Keratinocyte (primary cell): ENCODE results near the gene TPM2. TPM values are rescaled to one million over a fixed set of nuclear protein-coding genes. Genes with fewer than 3 reads are reported as not detected.

ENCODE experiments used
- DNase-seq: peaks from one replicate; pipeline ENCODE4 v3.0.0-alpha.2; 2011; ENCODE audit warnings: low read depth, missing footprints, low spot score
- FAIRE-seq: peaks from 2 replicates; lab custom pipeline; 2011; peaks lifted over from hg19 to GRCh38; lab: Jason Lieb, UNC
- H2AFZ ChIP-seq: 2 replicates; pipeline ENCODE4 v1.6.0; 2012; ENCODE audit warnings: low read length, control low read depth, inconsistent platforms; ENCODE audit not compliant: control insufficient read depth
- H3K27ac ChIP-seq: 2 replicates; pipeline ENCODE4 v1.5.1; 2011; ENCODE audit warnings: low read length; ENCODE audit not compliant: control insufficient read depth, insufficient read depth
- H3K27me3 ChIP-seq: 3 replicates; pipeline ENCODE4 v1.6.0; 2011; ENCODE audit warnings: low read length; ENCODE audit not compliant: control insufficient read depth, insufficient read depth; ENCODE audit errors: extremely low read depth
- H3K36me3 ChIP-seq, 2 experiments: 2 replicates in 1 of 2; 3 replicates in 1 of 2; pipeline ENCODE4 v1.5.1; 2011; ENCODE audit warnings: low read length in 2 of 2, mild to moderate bottlenecking in 1 of 2; ENCODE audit not compliant: control insufficient read depth in 2 of 2, insufficient read depth in 2 of 2; ENCODE audit errors: extremely low read depth in 1 of 2
- H3K4me1 ChIP-seq: 3 replicates; pipeline ENCODE4 v1.5.1; 2011; ENCODE audit warnings: low read length; ENCODE audit not compliant: control insufficient read depth, insufficient read depth; ENCODE audit errors: extremely low read depth
- H3K4me2 ChIP-seq: 3 replicates; pipeline ENCODE4 v1.6.0; 2011; ENCODE audit warnings: low read depth, low read length; ENCODE audit not compliant: control insufficient read depth, insufficient read depth; ENCODE audit errors: extremely low read depth
- H3K4me3 ChIP-seq, 3 experiments: fragments of 200-600 bp in 1 of 3; sonication (generic) in 1 of 3; 2 replicates in 2 of 3; 3 replicates in 1 of 3; pipeline ENCODE4 v1.5.1; 2011 to 2016; ENCODE audit warnings: low read length in 3 of 3, mild to moderate bottlenecking in 3 of 3, control low read depth in 2 of 3, inconsistent platforms in 1 of 3, low read depth in 1 of 3, mixed read lengths in 1 of 3, mixed run types in 1 of 3, moderate library complexity in 1 of 3; ENCODE audit not compliant: control insufficient read depth in 2 of 3, insufficient read depth in 2 of 3; ENCODE audit errors: extremely low read depth in 1 of 3
- H3K79me2 ChIP-seq: 2 replicates; pipeline ENCODE4 v1.6.0; 2012; ENCODE audit warnings: low read length; ENCODE audit not compliant: control insufficient read depth, insufficient read depth
- H3K9ac ChIP-seq: 3 replicates; pipeline ENCODE4 v1.6.0; 2011; ENCODE audit warnings: low read length; ENCODE audit not compliant: control insufficient read depth, insufficient read depth; ENCODE audit errors: extremely low read depth
- H3K9me1 ChIP-seq: 3 replicates; pipeline ENCODE4 v1.6.0; 2011; ENCODE audit warnings: low read length; ENCODE audit not compliant: control insufficient read depth, insufficient read depth; ENCODE audit errors: extremely low read depth
- H3K9me3 ChIP-seq: 2 replicates; pipeline ENCODE4 v1.5.1; 2012; ENCODE audit warnings: low read depth, low read length; ENCODE audit not compliant: control insufficient read depth
- H4K20me1 ChIP-seq: 3 replicates; pipeline ENCODE4 v1.6.0; 2011; ENCODE audit warnings: low read length; ENCODE audit not compliant: control insufficient read depth, insufficient read depth; ENCODE audit errors: extremely low read depth
- CTCF ChIP-seq, 3 experiments: IDR thresholded peaks in 1 of 3; conservative IDR thresholded peaks in 1 of 3; optimal IDR thresholded peaks in 1 of 3; 2 replicates in 2 of 3; 3 replicates in 1 of 3; pipeline versions ENCODE3 to v1.5.1; 2011; ENCODE audit warnings: low read length in 3 of 3, mild to moderate bottlenecking in 3 of 3, moderate library complexity in 2 of 3, control low read depth in 1 of 3, inconsistent platforms in 1 of 3; ENCODE audit not compliant: insufficient read depth in 2 of 3; ENCODE audit errors: extremely low read depth in 1 of 3
- EZH2 ChIP-seq: IDR thresholded peaks from one replicate; pipeline ENCODE4 v1.6.1; 2012; ENCODE audit warnings: inconsistent platforms, mild to moderate bottlenecking, low read length, moderate library complexity
- dilution Hi-C: fragments of 300-500 bp; cut with MboI; formaldehyde crosslinking; loops from one replicate; pipeline ENCODE4 v1.7.0; 2020; ENCODE audit warnings: low sequenced_read_pairs; ENCODE audit not compliant: extremely low pct_ligation_motif_present
- polyA plus RNA-seq, 5 experiments: library from polyadenylated mRNA; depleted of rRNA in 3 of 5; stranded (reverse) in 3 of 5; stranded (forward) in 1 of 5; unstranded in 1 of 5; fragments of >200 nt; gene quantifications; 1 replicate in 1 of 5; 2 replicates in 3 of 5; 3 replicates in 1 of 5; pipeline versions ENCODE4 v1.2.1 to v1.2.3, GENCODE V29; 2011 to 2012; ENCODE audit warnings: missing spikeins in 2 of 5, low read depth in 1 of 5, low replicate concordance in 1 of 5

TPM2 gene
- polyA plus RNA-seq, 1 donor (not counting 4 experiments of a cell fraction or from before 2014, with no cell fraction given), result 53.1 TPM

- no peaks in the 10 kb centered on the region for H3K9me1 ChIP-seq
- H3K36me3 ChIP-seq, result peaks cover 0 to 13% of the 10 kb centered on the region in 2 experiments
- TF ChIP-seq EZH2 (no peak), CTCF (optimal IDR thresholded peaks at IDR 0.05 in 1 of 3, IDR thresholded peaks at IDR 0.05 in 1 of 3, conservative IDR thresholded peaks at IDR 0.05 in 1 of 3; ENCODE audit: extremely low read depth in 1 of 3, insufficient read depth in 2 of 3, low read length in 3 of 3) (no peak)
- peak overlapping the region; percentile 74 for H3K9ac ChIP-seq
- no peaks in the 10 kb centered on the region for H3K79me2 ChIP-seq
- H3K27me3 ChIP-seq, result no peaks in the 10 kb centered on the region
- peak overlapping the region; percentile 88 for H2AFZ ChIP-seq
- no peaks in the 10 kb centered on the region for H3K9me3 ChIP-seq
- H3K4me2 ChIP-seq, result peak overlapping the region; percentile 95
- peak overlapping the region; percentile 39 to 78 (median 64) for H3K4me3 ChIP-seq
- H3K4me1 ChIP-seq, result peaks cover 17% of the 10 kb centered on the region
- H3K27ac ChIP-seq, result peak overlapping the region; percentile 36
- no peaks in the 10 kb centered on the region for H4K20me1 ChIP-seq
- FAIRE-seq, result no peak
- dilution Hi-C loops, result no loop called here
- no peak for DNase-seq
These were observed 24.3 kb downstream of the TPM2 start for GRCh38 chr9:35665471-35665818.

GRCh38 chr9:35664531-35665470 lies 24.9 kb downstream of the TPM2 start, which contains the start of gene ARHGEF39:
Gene ARHGEF39 (minus strand): TSS chr9:35665195. CDS start chr9:35665169, 26 bp downstream.
- no peak for FAIRE-seq
- Histone ChIP-seq H3K36me3 (peaks cover 1 to 13% of the 10 kb centered on the region in 2 experiments), H3K4me3 (peak within 1 kb of the TSS; percentile 39 to 78 (median 64)), H3K27me3 (no peaks in the 10 kb centered on the region), H3K4me2 (peak within 1 kb of the TSS; percentile 95), H3K27ac (peak within 1 kb of the TSS; percentile 51), H4K20me1 (no peaks in the 10 kb centered on the region), H2AFZ (peak within 1 kb of the TSS; percentile 88), H3K9ac (peak within 1 kb of the TSS; percentile 74), H3K9me3 (no peaks in the 10 kb centered on the region), H3K9me1 (no peaks in the 10 kb centered on the region), H3K4me1 (peaks cover 17% of the 10 kb centered on the region), H3K79me2 (no peaks in the 10 kb centered on the region)
- DNase-seq, result no peak
- TF ChIP-seq EZH2 (no peak), CTCF (optimal IDR thresholded peaks at IDR 0.05 in 1 of 3, IDR thresholded peaks at IDR 0.05 in 1 of 3, conservative IDR thresholded peaks at IDR 0.05 in 1 of 3; ENCODE audit: extremely low read depth in 1 of 3, insufficient read depth in 2 of 3, low read length in 3 of 3) (peak in 1 of 3 experiments; percentile 67)
- dilution Hi-C loops, result no loop called here
